Gastroesophageal sphincter (tissue), 4 donors: Measurements from ENCODE around the gene EPHX1. TPM values are rescaled to one million over a fixed set of nuclear protein-coding genes. Genes with fewer than 3 reads are reported as not detected.

Source experiments
- ATAC-seq: fragments of 150-250 bp; one replicate; pipeline ENCODE4 v1.9.1; 2016; ENCODE audit warnings: mild to moderate bottlenecking, moderate library complexity
- H3K27ac ChIP-seq, 4 donors: fragments of 200-600 bp; sonication (generic) in 3 of 4; 1 replicate in 3 of 4; 2 replicates in 1 of 4; pipeline ENCODE4 v1.5.1; 2016 to 2019
- H3K27me3 ChIP-seq: fragments of 200-600 bp; sonication (generic); one replicate; pipeline ENCODE4 v1.5.1; 2019
- H3K36me3 ChIP-seq, 2 donors: fragments of 200-600 bp; sonication (generic); one replicate each; pipeline ENCODE4 v1.5.1; 2019; ENCODE audit warnings: control low read depth in 1 of 2
- H3K4me1 ChIP-seq, 3 donors: fragments of 200-600 bp; sonication (generic); 1 replicate in 2 of 3; 2 replicates in 1 of 3; pipeline ENCODE4 v1.5.1; 2016 to 2019; ENCODE audit warnings: control low read depth in 2 of 3
- H3K4me3 ChIP-seq, 2 donors: fragments of 200-600 bp; sonication (generic); one replicate each; pipeline ENCODE4 v1.5.1; 2019; ENCODE audit warnings: mild to moderate bottlenecking in 1 of 2, moderate library complexity in 1 of 2
- H3K9me3 ChIP-seq, 3 donors: fragments of 200-600 bp; sonication (generic); one replicate each; pipeline ENCODE4 v1.5.1; 2017 to 2019; ENCODE audit warnings: control low read depth in 2 of 3
- CTCF ChIP-seq, 4 experiments: fragments of 200-600 bp in 2 of 4; fragments of 450-650 bp in 2 of 4; sonication (generic) in 1 of 4; IDR thresholded peaks; one replicate each; pipeline ENCODE4 v1.5.1; 2017 to 2019; ENCODE audit warnings: antibody characterized with exemption in 4 of 4, mild to moderate bottlenecking in 2 of 4, moderate library complexity in 2 of 4
- EP300 ChIP-seq: sonication (generic); formaldehyde crosslinking; IDR thresholded peaks from one replicate; pipeline ENCODE4 v1.6.1; 2017; ENCODE audit warnings: antibody characterized with exemption, mild to moderate bottlenecking
- POLR2A ChIP-seq, 2 donors: fragments of 450-650 bp; IDR thresholded peaks; one replicate each; pipeline ENCODE4 v1.6.1; 2017; ENCODE audit warnings: antibody characterized with exemption in 2 of 2, mild to moderate bottlenecking in 2 of 2, moderate library complexity in 1 of 2
- POLR2AphosphoS5 ChIP-seq: sonication (generic); formaldehyde crosslinking; IDR thresholded peaks from one replicate; pipeline ENCODE4 v1.6.1; 2017; ENCODE audit warnings: antibody characterized with exemption
- WGBS, 2 donors: methylation state at CpG; one replicate each; pipeline ENCODE4 v1.1.5; 2018; ENCODE audit warnings: low coverage in 1 of 2; 5-methylcytosine and 5-hydroxymethylcytosine counted together
- total RNA-seq, 4 donors: library from RNA; depleted of rRNA; stranded (reverse); fragments of >200 nt; gene quantifications; one replicate each; pipeline ENCODE4 v1.1.0, GENCODE V29; 2016

EPHX1 gene
- total RNA-seq, 4 donors from 2014 or later = 74.0 to 133 (median 101) TPM

- WGBS, 2 donors = 25% methylated on average over 1 of the region's 6 CpGs; no CpG with 5 or more reads in 1 of the 2 donors
- Histone ChIP-seq H3K4me3 (no peak overlapping the region), H3K36me3 (no peaks in the 10 kb centered on the region), H3K27ac (no peak overlapping the region), H3K9me3 (no peaks in the 10 kb centered on the region), H3K27me3 (peaks cover 14% of the 10 kb centered on the region), H3K4me1 (peaks cover 0 to 6% (median 0%) of the 10 kb centered on the region in 3 donors)
- no peak for ATAC-seq
- TF ChIP-seq CTCF (IDR thresholded peaks at IDR 0.05) (no peak), EP300 (no peak), POLR2A (IDR thresholded peaks at IDR 0.05) (no peak), POLR2AphosphoS5 (no peak)
Observed at GRCh38 chr1:225890346-225891228, 80.7 kb downstream of the EPHX1 start.

- peaks cover 0 to 6% (median 0%) of the 10 kb centered on the region in 3 donors for H3K4me1 ChIP-seq
- H3K27me3 ChIP-seq = peaks cover 14% of the 10 kb centered on the region
- no peak overlapping the region for H3K27ac ChIP-seq
- H3K4me3 ChIP-seq = no peak overlapping the region
- no peak for ATAC-seq
- no peaks in the 10 kb centered on the region for H3K9me3 ChIP-seq
- no peaks in the 10 kb centered on the region for H3K36me3 ChIP-seq
- TF ChIP-seq EP300 (no peak), POLR2A (IDR thresholded peaks at IDR 0.05) (no peak), CTCF (IDR thresholded peaks at IDR 0.05) (no peak), POLR2AphosphoS5 (no peak)
- 74 to 84% methylated on average over 3 to 7 of the region's 14 CpGs for WGBS, 2 donors
Observed at GRCh38 chr1:225891229-225891972, 81.5 kb downstream of the EPHX1 start.

GRCh38 chr1:225892307-225892706, 82.4 kb downstream of the EPHX1 start:
- peaks cover 14% of the 10 kb centered on the region for H3K27me3 ChIP-seq
- TF ChIP-seq EP300 (no peak), CTCF (IDR thresholded peaks at IDR 0.05) (no peak), POLR2AphosphoS5 (no peak), POLR2A (IDR thresholded peaks at IDR 0.05) (no peak)

More at GRCh38 chr1:225892307-225892706, 82.4 kb downstream of the EPHX1 start:
- Histone ChIP-seq H3K27ac (no peak overlapping the region), H3K9me3 (no peaks in the 10 kb centered on the region), H3K4me1 (peaks cover 0 to 6% (median 0%) of the 10 kb centered on the region in 3 donors), H3K36me3 (no peaks in the 10 kb centered on the region), H3K4me3 (no peak overlapping the region)
- ATAC-seq = no peak
- WGBS, 2 donors = 37 to 95% methylated on average over 2 to 6 of the region's 6 CpGs

Other genes with a start within 250 kb of the EPHX1 start
- 100 to 1,000 TPM; 158 to 295 (median 225) TPM for gene ENAH, start 157.0 kb upstream of the EPHX1 start, total RNA-seq
- gene SRP9, start 32.3 kb upstream of the EPHX1 start, total RNA-seq = 100 to 1,000 TPM; 146 to 260 (median 216) TPM
- 10 to 100 TPM; 10.9 to 55.9 (median 23.8) TPM for gene TMEM63A, start 72.3 kb downstream of the EPHX1 start, total RNA-seq
- gene LEFTY1, start 79.0 kb downstream of the EPHX1 start, total RNA-seq = 1 to 10 TPM in 1 of 4 donors, under 1 TPM in 1, not detected in 2; 0.35 to 1.4 TPM
- 10 to 100 TPM; 43.6 to 65.5 (median 50.6) TPM for gene PYCR2, start 114.1 kb downstream of the EPHX1 start, total RNA-seq
- 1 to 10 TPM in 1 of 4 donors, not detected in 3; 1.1 TPM for gene LEFTY2, start 131.1 kb downstream of the EPHX1 start, total RNA-seq
- 10 to 100 TPM; 15.9 to 23.2 (median 21.2) TPM for gene SDE2, start 189.2 kb downstream of the EPHX1 start, total RNA-seq